Measurements from ENCODE around the gene DIS3L2. TPM values are rescaled to one million over a fixed set of nuclear protein-coding genes. Genes with fewer than 3 reads are reported as not detected.
"Not testable (repeated sequence)": the region's sequence is repeated elsewhere in the genome, so short reads cannot be mapped to it uniquely, and the experiment has no call there.

The DIS3L2 gene
- total RNA-seq, 1 donor from 2014 or later: 30.2 TPM

GRCh38 chr2:231932985-231933915 is 28.3 kb upstream of the DIS3L2 start:
- no peaks in the 10 kb centered on the region for H3K36me3 Mint-ChIP-seq (ENCODE audit: low read depth)
- peak; percentile 7 for DNase-seq (ENCODE audit: low spot score)
- H3K27ac Mint-ChIP-seq: no peak overlapping the region
- H3K27me3 Mint-ChIP-seq (ENCODE audit: low read depth): peaks cover 21% of the 10 kb centered on the region
- H3K4me1 Mint-ChIP-seq (ENCODE audit: low read depth): no peaks in the 10 kb centered on the region
- H3K4me3 Mint-ChIP-seq (ENCODE audit: low read depth): no peak overlapping the region
- H3K9me3 Mint-ChIP-seq: no peaks in the 10 kb centered on the region
- intact Hi-C loops (cut with micrococcal nuclease): no loop called here

- DNase-seq (ENCODE audit: low spot score): peak; percentile 6
- H3K4me1 Mint-ChIP-seq (ENCODE audit: low read depth): no peaks in the 10 kb centered on the region
- H3K9me3 Mint-ChIP-seq: no peaks in the 10 kb centered on the region
- peaks cover 16% of the 10 kb centered on the region for H3K27me3 Mint-ChIP-seq (ENCODE audit: low read depth)
- no peak overlapping the region for H3K27ac Mint-ChIP-seq
- intact Hi-C loops (cut with micrococcal nuclease): no loop called here
- H3K36me3 Mint-ChIP-seq (ENCODE audit: low read depth): no peaks in the 10 kb centered on the region
- no peak overlapping the region for H3K4me3 Mint-ChIP-seq (ENCODE audit: low read depth)
Observed at GRCh38 chr2:231933916-231934401, 27.6 kb upstream of the DIS3L2 start.

- H3K4me1 Mint-ChIP-seq (ENCODE audit: low read depth): no peaks in the 10 kb centered on the region
- peaks cover 10% of the 10 kb centered on the region for H3K27me3 Mint-ChIP-seq (ENCODE audit: low read depth)
- H3K27ac Mint-ChIP-seq: no peak overlapping the region
- H3K9me3 Mint-ChIP-seq: no peaks in the 10 kb centered on the region
- no peaks in the 10 kb centered on the region for H3K36me3 Mint-ChIP-seq (ENCODE audit: low read depth)
- peak; percentile 1 for DNase-seq (ENCODE audit: low spot score)
- intact Hi-C loops (cut with micrococcal nuclease): no loop called here
- no peak overlapping the region for H3K4me3 Mint-ChIP-seq (ENCODE audit: low read depth)
Observed at GRCh38 chr2:231934441-231935206, 26.9 kb upstream of the DIS3L2 start.

GRCh38 chr2:231935207-231935524 is 26.3 kb upstream of the DIS3L2 start:
- Mint-ChIP-seq H3K36me3 (ENCODE audit: low read depth) (no peaks in the 10 kb centered on the region), H3K27ac (no peak overlapping the region), H3K4me1 (ENCODE audit: low read depth) (no peaks in the 10 kb centered on the region), H3K4me3 (ENCODE audit: low read depth) (no peak overlapping the region), H3K9me3 (no peaks in the 10 kb centered on the region), H3K27me3 (ENCODE audit: low read depth) (peaks cover 10% of the 10 kb centered on the region)
- intact Hi-C loops (cut with micrococcal nuclease): no loop called here
- DNase-seq (ENCODE audit: low spot score): peak; percentile 3

- H3K27ac Mint-ChIP-seq: no peak overlapping the region
- intact Hi-C loops (cut with micrococcal nuclease): no loop called here
- DNase-seq (ENCODE audit: low spot score): no peak
- H3K36me3 Mint-ChIP-seq (ENCODE audit: low read depth): no peaks in the 10 kb centered on the region
- H3K4me3 Mint-ChIP-seq (ENCODE audit: low read depth): no peak overlapping the region
- no peaks in the 10 kb centered on the region for H3K9me3 Mint-ChIP-seq
- no peaks in the 10 kb centered on the region for H3K4me1 Mint-ChIP-seq (ENCODE audit: low read depth)
- H3K27me3 Mint-ChIP-seq (ENCODE audit: low read depth): peaks cover 10% of the 10 kb centered on the region
Observed at GRCh38 chr2:231935815-231936214, 25.7 kb upstream of the DIS3L2 start.

GRCh38 chr2:231936491-231936890 is 25.0 kb upstream of the DIS3L2 start:
- Mint-ChIP-seq H3K27ac (no peak overlapping the region), H3K9me3 (no peaks in the 10 kb centered on the region), H3K36me3 (ENCODE audit: low read depth) (no peaks in the 10 kb centered on the region), H3K4me3 (ENCODE audit: low read depth) (no peak overlapping the region), H3K27me3 (ENCODE audit: low read depth) (peaks cover 10% of the 10 kb centered on the region), H3K4me1 (ENCODE audit: low read depth) (no peaks in the 10 kb centered on the region)
- intact Hi-C loops (cut with micrococcal nuclease): no loop called here
- peak; percentile 6 for DNase-seq (ENCODE audit: low spot score)

GRCh38 chr2:231937057-231937456 is 24.5 kb upstream of the DIS3L2 start:
- H3K36me3 Mint-ChIP-seq (ENCODE audit: low read depth): no peaks in the 10 kb centered on the region
- intact Hi-C loops (cut with micrococcal nuclease): no loop called here
- H3K27me3 Mint-ChIP-seq (ENCODE audit: low read depth): peaks cover 10% of the 10 kb centered on the region
- H3K4me1 Mint-ChIP-seq (ENCODE audit: low read depth): no peaks in the 10 kb centered on the region
- DNase-seq (ENCODE audit: low spot score): no peak
- no peak overlapping the region for H3K4me3 Mint-ChIP-seq (ENCODE audit: low read depth)
- H3K9me3 Mint-ChIP-seq: no peaks in the 10 kb centered on the region
- no peak overlapping the region for H3K27ac Mint-ChIP-seq

- Mint-ChIP-seq H3K9me3 (no peaks in the 10 kb centered on the region), H3K4me1 (ENCODE audit: low read depth) (no peaks in the 10 kb centered on the region), H3K36me3 (ENCODE audit: low read depth) (no peaks in the 10 kb centered on the region), H3K4me3 (ENCODE audit: low read depth) (no peak overlapping the region), H3K27me3 (ENCODE audit: low read depth) (peaks cover 11% of the 10 kb centered on the region), H3K27ac (no peak overlapping the region)
- intact Hi-C loops (cut with micrococcal nuclease): no loop called here
- DNase-seq (ENCODE audit: low spot score): no peak
Observed at GRCh38 chr2:231939022-231939421, 22.5 kb upstream of the DIS3L2 start.

GRCh38 chr2:231940795-231941194 is 20.7 kb upstream of the DIS3L2 start:
- intact Hi-C loops (cut with micrococcal nuclease): no loop called here

GRCh38 chr2:231941673-231942072 is 19.8 kb upstream of the DIS3L2 start:
- DNase-seq (ENCODE audit: low spot score): peak; percentile 3
- intact Hi-C loops (cut with micrococcal nuclease): no loop called here
- H3K9me3 Mint-ChIP-seq: no peaks in the 10 kb centered on the region
- no peaks in the 10 kb centered on the region for H3K36me3 Mint-ChIP-seq (ENCODE audit: low read depth)
- H3K4me3 Mint-ChIP-seq (ENCODE audit: low read depth): no peak overlapping the region
- H3K4me1 Mint-ChIP-seq (ENCODE audit: low read depth): no peaks in the 10 kb centered on the region
- H3K27ac Mint-ChIP-seq: no peak overlapping the region
- peaks cover 6% of the 10 kb centered on the region for H3K27me3 Mint-ChIP-seq (ENCODE audit: low read depth)

More at GRCh38 chr2:231940795-231941194, 20.7 kb upstream of the DIS3L2 start:
- peak; percentile 4 for DNase-seq (ENCODE audit: low spot score)
- H3K4me1 Mint-ChIP-seq (ENCODE audit: low read depth): no peaks in the 10 kb centered on the region
- no peak overlapping the region for H3K4me3 Mint-ChIP-seq (ENCODE audit: low read depth)
- H3K27ac Mint-ChIP-seq: no peak overlapping the region
- no peaks in the 10 kb centered on the region for H3K9me3 Mint-ChIP-seq
- H3K36me3 Mint-ChIP-seq (ENCODE audit: low read depth): no peaks in the 10 kb centered on the region
- peaks cover 12% of the 10 kb centered on the region for H3K27me3 Mint-ChIP-seq (ENCODE audit: low read depth)

- Mint-ChIP-seq H3K4me1 (ENCODE audit: low read depth) (no peaks in the 10 kb centered on the region), H3K36me3 (ENCODE audit: low read depth) (no peaks in the 10 kb centered on the region), H3K27me3 (ENCODE audit: low read depth) (peaks cover 5% of the 10 kb centered on the region), H3K9me3 (no peaks in the 10 kb centered on the region), H3K27ac (no peak overlapping the region), H3K4me3 (ENCODE audit: low read depth) (no peak overlapping the region)
- intact Hi-C loops (cut with micrococcal nuclease): no loop called here
- DNase-seq (ENCODE audit: low spot score): no peak
Observed at GRCh38 chr2:231942180-231942579, 19.3 kb upstream of the DIS3L2 start.

- no peaks in the 10 kb centered on the region for H3K9me3 Mint-ChIP-seq
- peaks cover 13% of the 10 kb centered on the region for H3K27me3 Mint-ChIP-seq (ENCODE audit: low read depth)
- no peaks in the 10 kb centered on the region for H3K4me1 Mint-ChIP-seq (ENCODE audit: low read depth)
- no peak for DNase-seq (ENCODE audit: low spot score)
- H3K27ac Mint-ChIP-seq: no peak overlapping the region
- no peaks in the 10 kb centered on the region for H3K36me3 Mint-ChIP-seq (ENCODE audit: low read depth)
- no peak overlapping the region for H3K4me3 Mint-ChIP-seq (ENCODE audit: low read depth)
- intact Hi-C loops (cut with micrococcal nuclease): no loop called here
Observed at GRCh38 chr2:231946241-231946814, 15.2 kb upstream of the DIS3L2 start.

- DNase-seq (ENCODE audit: low spot score); H3K4me3 Mint-ChIP-seq (ENCODE audit: low read depth); intact Hi-C loops (cut with micrococcal nuclease); H3K36me3 Mint-ChIP-seq (ENCODE audit: low read depth); H3K27ac Mint-ChIP-seq; H3K4me1 Mint-ChIP-seq (ENCODE audit: low read depth); H3K9me3 Mint-ChIP-seq: not testable (repeated sequence)
- H3K27me3 Mint-ChIP-seq (ENCODE audit: low read depth): peaks cover 19% of the 10 kb centered on the region
Observed at GRCh38 chr2:231947112-231947511, 14.4 kb upstream of the DIS3L2 start.

Data from activated T-helper 2 cell treated with anti-CD3 and anti-CD28 coated beads, Interferon-gamma antibody, Interleukin-2, Interleukin-4, amounts not matched to agents 10 μg/mL and 5 μg/mL and 100 μg/mL, durations not matched to agents 14 hours and 24 hours and 36 hours (primary cell).